Smooth muscle cell of the coronary artery (primary cell): Measurements from ENCODE around the gene ACTBL2. TPM values are rescaled to one million over a fixed set of nuclear protein-coding genes. Genes with fewer than 3 reads are reported as not detected.

ENCODE experiments used
- total RNA-seq: library from RNA; depleted of rRNA; stranded (reverse); fragments of >200 nt; gene quantifications from 2 replicates; pipeline ENCODE4 v1.2.3, GENCODE V29; 2014; ENCODE audit warnings: low replicate concordance

Gene ACTBL2
- 0.23 TPM in 1 of 2 replicates, not detected in the other for total RNA-seq

DNA sequence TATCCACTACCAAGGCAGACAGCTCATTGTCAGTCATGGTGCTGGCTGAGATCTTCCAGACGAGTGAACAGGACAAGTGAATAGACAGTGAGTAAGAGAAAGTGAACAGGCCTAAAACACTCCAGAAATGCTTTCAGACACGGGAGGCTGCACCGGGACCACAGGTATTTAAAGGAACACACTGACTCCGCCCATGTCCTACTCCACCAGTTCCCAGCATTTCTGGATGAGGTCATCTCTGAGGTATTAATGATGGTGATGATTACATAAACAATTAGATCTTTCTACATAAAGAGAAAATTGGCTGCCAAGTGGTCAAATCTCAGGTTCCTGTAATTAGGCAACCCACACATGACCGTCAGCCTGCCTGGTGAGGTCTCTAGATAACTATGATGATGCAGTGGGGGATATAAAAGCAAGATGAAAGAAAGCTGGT is at the start of gene ACTBL2:
ACTBL2 (minus strand) TSS at position 141 of the 436 bp plus-strand sequence; CDS start at position 37, 104 bp downstream.

